ENCODE measurements around the gene HOMER1.

Gene HOMER1

GRCh38 chr5:79513704-79514390 is at the start of gene HOMER1:
TSS of gene HOMER1 (minus strand) at chr5:79514134. CDS start at chr5:79512774, 1,360 bp downstream.
- DNase-seq, result peak; percentile 68

GRCh38 chr5:79563247-79563590 is 49.3 kb upstream of the HOMER1 start:
- no peak for DNase-seq

- DNase-seq, result no peak
Observed at GRCh38 chr5:79562351-79563246, 48.7 kb upstream of the HOMER1 start.

- DNase-seq, result no peak
Observed at GRCh38 chr5:79561525-79561893, 47.6 kb upstream of the HOMER1 start.

- DNase-seq, result no peak
Observed at GRCh38 chr5:79560771-79561524, 47.0 kb upstream of the HOMER1 start.

GRCh38 chr5:79555418-79555817 is 41.5 kb upstream of the HOMER1 start:
- no peak for DNase-seq

GRCh38 chr5:79552984-79553383 is 39.0 kb upstream of the HOMER1 start:
- DNase-seq, result no peak

GRCh38 chr5:79547982-79548381 is 34.0 kb upstream of the HOMER1 start:
- DNase-seq, result no peak

GRCh38 chr5:79547429-79547822 is 33.5 kb upstream of the HOMER1 start:
- no peak for DNase-seq

- no peak for DNase-seq
Observed at GRCh38 chr5:79546782-79547428, 33.0 kb upstream of the HOMER1 start.

GRCh38 chr5:79544131-79544530 is 30.2 kb upstream of the HOMER1 start:
- DNase-seq, result no peak

GRCh38 chr5:79540939-79541338 is 27.0 kb upstream of the HOMER1 start:
- DNase-seq, result no peak

GRCh38 chr5:79536193-79536906 is 22.4 kb upstream of the HOMER1 start:
- no peak for DNase-seq

- DNase-seq, result no peak
Observed at GRCh38 chr5:79535477-79536192, 21.7 kb upstream of the HOMER1 start.

- no peak for DNase-seq
Observed at GRCh38 chr5:79529110-79529509, 15.2 kb upstream of the HOMER1 start.

- DNase-seq, result no peak
Observed at GRCh38 chr5:79527431-79527830, 13.5 kb upstream of the HOMER1 start.

- no peak for DNase-seq
Observed at GRCh38 chr5:79526928-79527327, 13.0 kb upstream of the HOMER1 start.

GRCh38 chr5:79526493-79526892 is 12.6 kb upstream of the HOMER1 start:
- no peak for DNase-seq

GRCh38 chr5:79521156-79521555 is 7.2 kb upstream of the HOMER1 start:
- no peak for DNase-seq

GRCh38 chr5:79518718-79519117 is 4.8 kb upstream of the HOMER1 start:
- no peak for DNase-seq

- DNase-seq, result no peak
Observed at GRCh38 chr5:79517601-79518000, 3.7 kb upstream of the HOMER1 start.

GRCh38 chr5:79516986-79517385 is 3.1 kb upstream of the HOMER1 start:
- no peak for DNase-seq
